HEK293 (cell line): ENCODE data around the gene DPEP3.
A peak's percentile ranks its signal among the peaks of the same experiment; 100 is the strongest.

Experiments used
- CTCF ChIA-PET: fragments of 350-600 bp; formaldehyde crosslinking; extraction: SDS; loops from one replicate; lab custom pipeline; 2021; ENCODE audit warnings: antibody characterized with exemption; lab: Yijun Ruan, JAX
- POLR2A ChIA-PET: fragments of 300-600 bp; formaldehyde crosslinking; extraction: SDS; loops from one replicate; lab custom pipeline; 2020; ENCODE audit warnings: antibody characterized with exemption, inconsistent platforms; lab: Yijun Ruan, JAX
- H3K27ac ChIP-seq: fragments of 200-500 bp; sonication (Bioruptor generic); 2 replicates; pipeline ENCODE4 v1.5.1; 2014; ENCODE audit warnings: low read depth, low read length, control low read depth, inconsistent platforms; ENCODE audit errors: extremely low read depth
- H3K36me3 ChIP-seq, 2 experiments: fragments of 200-500 bp in 1 of 2; sonication (Bioruptor generic) in 1 of 2; 1 replicate in 1 of 2; 2 replicates in 1 of 2; pipeline ENCODE4 v1.5.1; 2014 to 2017; ENCODE audit warnings: inconsistent platforms in 2 of 2, low read length in 2 of 2; ENCODE audit not compliant: control insufficient read depth in 2 of 2, insufficient read depth in 1 of 2
- H3K4me1 ChIP-seq: fragments of 200-500 bp; sonication (Bioruptor generic); 2 replicates; pipeline ENCODE4 v1.5.1; 2014; ENCODE audit warnings: mild to moderate bottlenecking, low read length, inconsistent platforms; ENCODE audit not compliant: control insufficient read depth, insufficient read depth
- H3K4me3 ChIP-seq: 2 replicates; pipeline ENCODE4 v1.5.1; 2011; ENCODE audit warnings: low read depth, mild to moderate bottlenecking, control low read depth, low read length, moderate library complexity
- H3K9me3 ChIP-seq: fragments of 200-500 bp; sonication (Bioruptor generic); 2 replicates; pipeline ENCODE4 v1.5.1; 2014; ENCODE audit warnings: low read depth, low read length, inconsistent platforms; ENCODE audit not compliant: control insufficient read depth, insufficient read depth
- KLF8 ChIP-seq: fragments of 450-650 bp; formaldehyde crosslinking; IDR thresholded peaks from 2 replicates; pipeline ENCODE4 v1.5.1; 2016; ENCODE audit warnings: missing biosample characterization, missing genetic modification characterization
- KLF9 ChIP-seq: fragments of 450-650 bp; formaldehyde crosslinking; IDR thresholded peaks from 2 replicates; pipeline ENCODE4 v1.5.1; 2016; ENCODE audit warnings: missing biosample characterization, missing genetic modification characterization, low read depth
- PRDM6 ChIP-seq: fragments of 450-650 bp; formaldehyde crosslinking; IDR thresholded peaks from 2 replicates; pipeline ENCODE4 v1.5.1; 2017; ENCODE audit warnings: missing biosample characterization, missing genetic modification characterization
- REST ChIP-seq: fragments of 450-650 bp; formaldehyde crosslinking; IDR thresholded peaks from 2 replicates; pipeline ENCODE4 v1.5.1; 2016; ENCODE audit warnings: missing biosample characterization, missing genetic modification characterization
- YY1 ChIP-seq: fragments of 450-650 bp; formaldehyde crosslinking; IDR thresholded peaks from 2 replicates; pipeline ENCODE4 v1.5.1; 2018; ENCODE audit warnings: missing biosample characterization, missing genetic modification characterization
- ZNF350 ChIP-seq: fragments of 450-650 bp; formaldehyde crosslinking; IDR thresholded peaks from 2 replicates; pipeline ENCODE4 v1.5.0; 2017; ENCODE audit warnings: missing biosample characterization, mild to moderate bottlenecking, missing genetic modification characterization
- ZNF529 ChIP-seq: fragments of 450-650 bp; formaldehyde crosslinking; IDR thresholded peaks from 2 replicates; pipeline ENCODE4 v1.5.1; 2017; ENCODE audit warnings: missing genetic modification characterization, missing biosample characterization; ENCODE audit not compliant: insufficient replicate concordance
- ZNF600 ChIP-seq: fragments of 450-650 bp; formaldehyde crosslinking; IDR thresholded peaks from 2 replicates; pipeline ENCODE4 v1.5.1; 2016; ENCODE audit warnings: missing biosample characterization, missing genetic modification characterization
- ZNF654 ChIP-seq: fragments of 450-650 bp; formaldehyde crosslinking; IDR thresholded peaks from 2 replicates; pipeline ENCODE4 v1.5.1; 2016; ENCODE audit warnings: low read depth, missing biosample characterization, missing genetic modification characterization
- ZSCAN30 ChIP-seq: fragments of 450-650 bp; IDR thresholded peaks from 2 replicates; pipeline ENCODE4 v1.5.1; 2018; ENCODE audit warnings: missing biosample characterization, mild to moderate bottlenecking, missing genetic modification characterization, moderate library complexity

The DPEP3 gene

GRCh38 chr16:67928561-67929364, 51.5 kb downstream of the DPEP3 start (continued):
- TF ChIP-seq KLF8 (tag by site-specific recombination): peak; percentile 37; the same call in 1 of the 2 replicates
- TF ChIP-seq ZNF350 (tag by site-specific recombination): no peak
- no peak for TF ChIP-seq PRDM6
- TF ChIP-seq ZNF529: no peak
- TF ChIP-seq KLF9 (tag by site-specific recombination): peak; percentile 70
- TF ChIP-seq ZNF654: peak; percentile 70
- TF ChIP-seq ZSCAN30: 0 out of 2 replicates have a peak, but pooled peaks have one; percentile 38

GRCh38 chr16:67928147-67928546, 52.2 kb downstream of the DPEP3 start:
- Histone ChIP-seq H3K36me3 (peaks cover 0 to 61% of the 10 kb centered on the region in 2 experiments; a peak in 2 of 3 replicates), H3K4me3 (no peak overlapping the region), H3K27ac (no peak overlapping the region), H3K9me3 (no peaks in the 10 kb centered on the region), H3K4me1 (peaks cover 10% of the 10 kb centered on the region; the same call in 1 of the 2 replicates)
- no peak for TF ChIP-seq REST (tag by site-specific recombination)
- ChIA-PET POLR2A (interaction anchor here (1.2 kb wide), 1 partner anchor 45 kb away, joined by 3 read pairs; no protein-coding TSS in a partner anchor), CTCF (interaction anchor here (0.6 to 4.9 kb wide), 9 partner anchors 35 to 407 kb away, joined by 3 to 62 read pairs (median 4); partner anchors contain the start of genes NRN1L and PSKH1)

- H3K27ac ChIP-seq: no peak overlapping the region; the same call in 1 of the 2 replicates
- no peak overlapping the region for H3K4me3 ChIP-seq
- no peak for TF ChIP-seq YY1 (tag by site-specific recombination)
- TF ChIP-seq ZNF600: peak; percentile 49; the same call in 1 of the 2 replicates
- peaks cover 0 to 63% of the 10 kb centered on the region in 2 experiments; a peak in 1 of 3 replicates for H3K36me3 ChIP-seq
- H3K4me1 ChIP-seq: peaks cover 10% of the 10 kb centered on the region; the same call in 1 of the 2 replicates
- ChIA-PET POLR2A (interaction anchor here (3.0 kb wide), 1 partner anchor 8 kb away, joined by 10 read pairs; no protein-coding TSS in a partner anchor), CTCF (interaction anchor here (0.7 to 4.9 kb wide), 12 partner anchors 31 to 406 kb away, joined by 3 to 62 read pairs (median 5); partner anchors contain the start of genes NRN1L and PSKH1)
- H3K9me3 ChIP-seq: no peaks in the 10 kb centered on the region
These were observed 53.0 kb downstream of the DPEP3 start for GRCh38 chr16:67927131-67927941.
